Naive thymus-derived CD4-positive, alpha-beta T cell (primary cell): ENCODE results near the gene TAAR2. TPM values are rescaled to one million over a fixed set of nuclear protein-coding genes. Genes with fewer than 3 reads are reported as not detected.

Source experiments
- polyA plus RNA-seq, 2 donors: library from polyadenylated mRNA; unstranded; fragments of 300-500 nt; fragmentation: Illumina TruSeq; gene quantifications; one replicate each; pipeline ENCODE4 v1.2.3, GENCODE V29; 2021
- total RNA-seq, 6 experiments: library from RNA in 5 of 6; stranded (reverse) in 5 of 6; gene quantifications; 1 replicate in 5 of 6; 2 replicates in 1 of 6; pipeline ENCODE4 v1.2.3 and lab custom pipeline; 2021 to 2026

TAAR2 gene
- total and polyA plus RNA-seq, 7 experiments from 2014 or later = not detected

Other genes with a start within 250 kb of the TAAR2 start
- gene MOXD1, start 222.8 kb downstream of the TAAR2 start, total RNA-seq = not detected
- not detected for gene MOXD1, start 222.8 kb downstream of the TAAR2 start, polyA plus RNA-seq
- gene STX7, start 111.2 kb downstream of the TAAR2 start, total RNA-seq = 10 to 100 TPM; 14.7 to 43.3 (median 24.0) TPM
- gene STX7, start 111.2 kb downstream of the TAAR2 start, polyA plus RNA-seq = 1 to 10 TPM; 8.6 to 9.5 TPM
- not detected for gene TAAR9, start 86.0 kb downstream of the TAAR2 start, total RNA-seq
- not detected for gene TAAR9, start 86.0 kb downstream of the TAAR2 start, polyA plus RNA-seq
- gene TAAR8, start 71.6 kb downstream of the TAAR2 start, total RNA-seq = not detected
- gene TAAR8, start 71.6 kb downstream of the TAAR2 start, polyA plus RNA-seq = not detected
- not detected for gene TAAR6, start 54.0 kb downstream of the TAAR2 start, total RNA-seq
- not detected for gene TAAR6, start 54.0 kb downstream of the TAAR2 start, polyA plus RNA-seq
- not detected for gene TAAR5, start 34.5 kb downstream of the TAAR2 start, total RNA-seq
- gene TAAR5, start 34.5 kb downstream of the TAAR2 start, polyA plus RNA-seq = not detected
- gene TAAR1, start 34.9 kb upstream of the TAAR2 start, total RNA-seq = not detected
- not detected for gene TAAR1, start 34.9 kb upstream of the TAAR2 start, polyA plus RNA-seq
- 1 to 10 TPM in 2 of 5 experiments, under 1 TPM in 1, not detected in 2; 0.11 to 8.4 (median 1.1) TPM for gene VNN1, start 89.8 kb upstream of the TAAR2 start, total RNA-seq
- not detected for gene VNN1, start 89.8 kb upstream of the TAAR2 start, polyA plus RNA-seq
- gene VNN2, start 133.6 kb upstream of the TAAR2 start, total RNA-seq = 10 to 100 TPM in 4 of 5 experiments, 1 to 10 TPM in 1; 9.7 to 47.0 (median 32.1) TPM
- 10 to 100 TPM; 43.6 to 52.3 TPM for gene VNN2, start 133.6 kb upstream of the TAAR2 start, polyA plus RNA-seq
- gene SLC18B1, start 174.4 kb upstream of the TAAR2 start, total RNA-seq = 10 to 100 TPM in 4 of 5 experiments, 1 to 10 TPM in 1; 5.7 to 16.4 (median 11.8) TPM
- 10 to 100 TPM; 17.8 to 18.3 TPM for gene SLC18B1, start 174.4 kb upstream of the TAAR2 start, polyA plus RNA-seq
- gene RPS12, start 190.3 kb upstream of the TAAR2 start, total RNA-seq = 1,000 to 10,000 TPM; 1,361 to 2,870 (median 2,682) TPM
- 1,000 to 10,000 TPM; 2,662 to 3,656 TPM for gene RPS12, start 190.3 kb upstream of the TAAR2 start, polyA plus RNA-seq